Neuron (in vitro differentiated cells): ENCODE data around the gene HTT.

Source experiments
- H2AFZ ChIP-seq: one replicate; pipeline ENCODE4 v1.6.1; 2013; ENCODE audit warnings: low read depth, mild to moderate bottlenecking, inconsistent platforms, low read length, moderate library complexity
- H3K27me3 ChIP-seq: one replicate; pipeline ENCODE4 v1.6.1; 2013; ENCODE audit warnings: low read length; ENCODE audit not compliant: insufficient read depth
- H3K36me3 ChIP-seq: one replicate; pipeline ENCODE4 v1.6.1; 2013; ENCODE audit warnings: low read length; ENCODE audit not compliant: insufficient read depth
- H3K4me1 ChIP-seq: one replicate; pipeline ENCODE4 v1.6.1; 2013; ENCODE audit warnings: low read length; ENCODE audit not compliant: insufficient read depth
- H3K4me3 ChIP-seq: 2 replicates; pipeline ENCODE4 v1.5.1; 2013; ENCODE audit warnings: mild to moderate bottlenecking, low read length, moderate library complexity
- H3K9me3 ChIP-seq: one replicate; pipeline ENCODE4 v1.6.1; 2013; ENCODE audit warnings: low read length

HTT gene

DNA sequence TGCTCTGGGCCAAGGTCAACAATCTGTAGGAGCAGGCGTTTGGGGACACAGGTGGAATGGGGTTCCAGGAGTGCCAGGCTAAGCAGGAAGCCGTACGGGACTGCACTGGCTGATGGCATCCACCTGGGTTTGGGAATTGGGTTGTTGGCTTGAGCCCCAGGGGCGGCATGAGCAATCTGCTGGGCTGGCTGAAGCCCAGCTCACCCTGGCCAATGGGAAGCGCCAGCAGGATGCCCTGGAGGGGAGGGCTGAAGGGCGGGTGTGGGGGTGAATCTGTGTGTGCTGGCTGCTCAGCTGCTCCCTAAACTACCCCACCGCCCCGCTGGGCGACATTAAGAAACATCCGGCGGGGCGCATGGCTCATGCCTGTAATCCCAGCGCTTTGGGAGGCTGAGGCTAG, 209.4 kb downstream of the HTT start:
- no peak overlapping the region for H3K4me3 ChIP-seq
- H2AFZ ChIP-seq: no peak overlapping the region
- peaks cover 2% of the 10 kb centered on the region for H3K4me1 ChIP-seq
- no peaks in the 10 kb centered on the region for H3K36me3 ChIP-seq
- peaks cover 4% of the 10 kb centered on the region for H3K9me3 ChIP-seq
- no peaks in the 10 kb centered on the region for H3K27me3 ChIP-seq

- H2AFZ ChIP-seq: no peak overlapping the region
- H3K4me3 ChIP-seq: no peak overlapping the region
- H3K9me3 ChIP-seq: peaks cover 4% of the 10 kb centered on the region
- H3K4me1 ChIP-seq: peaks cover 2% of the 10 kb centered on the region
- H3K36me3 ChIP-seq: no peaks in the 10 kb centered on the region
- H3K27me3 ChIP-seq: no peaks in the 10 kb centered on the region
Measured at GRCh38 chr4:3284734-3285557, 210.5 kb downstream of the HTT start.

- H3K9me3 ChIP-seq: peaks cover 4% of the 10 kb centered on the region
- no peak overlapping the region for H2AFZ ChIP-seq
- H3K4me1 ChIP-seq: peaks cover 2% of the 10 kb centered on the region
- no peak overlapping the region for H3K4me3 ChIP-seq
- no peaks in the 10 kb centered on the region for H3K27me3 ChIP-seq
- no peaks in the 10 kb centered on the region for H3K36me3 ChIP-seq
Measured at GRCh38 chr4:3285558-3286334, 211.3 kb downstream of the HTT start.

- H3K9me3 ChIP-seq: peaks cover 4% of the 10 kb centered on the region
- H2AFZ ChIP-seq: no peak overlapping the region
- H3K27me3 ChIP-seq: no peaks in the 10 kb centered on the region
- peaks cover 8% of the 10 kb centered on the region for H3K4me1 ChIP-seq
- no peak overlapping the region for H3K4me3 ChIP-seq
- no peaks in the 10 kb centered on the region for H3K36me3 ChIP-seq
Measured at GRCh38 chr4:3286335-3287175, 212.1 kb downstream of the HTT start.

DNA sequence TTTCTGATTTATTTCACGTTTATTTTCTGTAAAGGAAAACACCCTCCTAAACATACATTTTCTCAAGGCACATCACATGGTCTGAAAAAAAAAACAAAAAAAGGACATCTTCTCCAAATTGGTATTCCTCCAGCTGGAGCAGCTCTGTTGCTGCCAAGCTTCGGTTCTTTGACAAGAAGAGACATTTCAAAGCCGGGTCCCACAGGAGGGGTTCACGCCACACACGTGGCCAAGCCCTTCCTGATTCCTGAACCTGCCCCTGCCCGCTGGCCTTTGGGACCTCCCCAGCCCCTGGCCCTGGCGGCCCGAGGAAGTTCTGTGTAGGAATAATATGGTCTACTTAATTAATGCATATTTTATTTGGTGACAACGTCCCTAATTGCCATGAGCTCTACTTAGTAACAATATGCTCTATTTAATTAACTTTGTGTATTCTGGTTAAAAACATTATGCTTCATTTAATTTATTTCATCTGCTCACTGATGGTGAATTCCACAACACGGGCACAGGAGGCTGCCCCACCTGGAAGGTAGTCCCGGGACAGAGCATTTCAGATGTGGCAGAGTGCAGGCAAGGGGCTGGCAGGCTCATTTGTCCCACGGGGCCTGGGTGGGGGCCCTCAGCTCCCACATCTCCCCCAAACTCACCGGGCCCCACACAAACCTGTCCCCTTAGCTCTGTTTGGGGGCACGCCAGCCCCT, 212.9 kb downstream of the HTT start:
- Histone ChIP-seq H3K36me3 (no peaks in the 10 kb centered on the region), H3K27me3 (no peaks in the 10 kb centered on the region), H3K9me3 (peaks cover 4% of the 10 kb centered on the region), H3K4me3 (no peak overlapping the region), H3K4me1 (peaks cover 12% of the 10 kb centered on the region), H2AFZ (no peak overlapping the region)

DNA sequence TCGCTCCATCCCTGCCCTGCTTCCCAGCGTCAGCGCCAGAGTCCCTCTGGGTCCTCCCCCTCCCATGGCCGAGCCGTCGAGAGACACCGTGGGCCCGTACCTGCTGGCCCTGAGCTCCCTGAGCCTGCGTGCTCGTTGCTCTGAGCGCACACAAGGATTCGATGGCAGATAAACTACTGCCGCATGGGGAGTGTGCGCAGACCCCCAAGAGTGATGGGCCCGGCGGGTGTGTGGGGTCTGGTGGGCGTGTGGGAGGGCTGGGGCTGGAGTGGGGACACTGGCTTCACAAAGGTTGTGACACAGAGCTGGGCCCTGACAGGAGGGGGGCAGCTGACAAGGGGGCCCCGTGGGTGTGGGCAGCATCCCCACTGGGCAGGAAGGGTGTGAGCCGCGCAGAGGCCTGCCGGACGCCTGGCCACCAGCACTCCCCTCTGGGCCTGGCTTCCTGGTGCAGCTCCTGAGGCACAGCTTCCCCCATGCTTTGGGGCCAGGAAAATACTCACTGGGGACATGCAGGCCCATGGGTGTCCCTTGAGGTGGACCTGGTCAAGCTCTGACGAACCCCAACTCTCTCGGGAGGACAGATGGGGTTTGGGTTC, 213.6 kb downstream of the HTT start:
- H2AFZ ChIP-seq: no peak overlapping the region
- H3K4me3 ChIP-seq: no peak overlapping the region
- no peaks in the 10 kb centered on the region for H3K9me3 ChIP-seq
- no peaks in the 10 kb centered on the region for H3K36me3 ChIP-seq
- H3K4me1 ChIP-seq: peaks cover 12% of the 10 kb centered on the region
- H3K27me3 ChIP-seq: no peaks in the 10 kb centered on the region

- Histone ChIP-seq H3K4me1 (peaks cover 15% of the 10 kb centered on the region), H3K27me3 (no peaks in the 10 kb centered on the region), H3K9me3 (no peaks in the 10 kb centered on the region), H2AFZ (no peak overlapping the region), H3K4me3 (no peak overlapping the region), H3K36me3 (no peaks in the 10 kb centered on the region)
Measured at GRCh38 chr4:3288571-3289094, 214.2 kb downstream of the HTT start.

DNA sequence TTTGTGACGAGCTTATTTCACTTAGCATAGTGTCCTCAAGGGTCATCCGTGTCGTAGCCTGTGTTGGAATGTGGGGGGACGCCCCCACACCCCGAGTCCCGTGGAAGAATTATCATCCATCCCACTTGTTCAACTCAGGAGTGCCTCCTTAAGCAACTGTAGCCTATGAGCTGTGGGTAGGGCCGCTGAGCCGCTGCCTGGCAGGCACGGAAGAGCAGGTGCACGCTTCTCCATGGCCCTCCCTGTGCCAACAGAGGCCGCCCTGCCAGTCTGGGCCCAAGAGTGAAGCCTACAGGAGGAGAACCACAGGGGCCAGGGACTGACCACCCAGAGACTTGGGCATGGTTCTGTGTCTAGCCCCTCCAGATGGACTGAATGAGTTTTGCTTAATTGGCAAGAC, 216.0 kb downstream of the HTT start:
- peaks cover 28% of the 10 kb centered on the region for H3K4me1 ChIP-seq
- no peaks in the 10 kb centered on the region for H3K27me3 ChIP-seq
- no peak overlapping the region for H3K4me3 ChIP-seq
- H2AFZ ChIP-seq: no peak overlapping the region
- H3K9me3 ChIP-seq: no peaks in the 10 kb centered on the region
- H3K36me3 ChIP-seq: no peaks in the 10 kb centered on the region

DNA sequence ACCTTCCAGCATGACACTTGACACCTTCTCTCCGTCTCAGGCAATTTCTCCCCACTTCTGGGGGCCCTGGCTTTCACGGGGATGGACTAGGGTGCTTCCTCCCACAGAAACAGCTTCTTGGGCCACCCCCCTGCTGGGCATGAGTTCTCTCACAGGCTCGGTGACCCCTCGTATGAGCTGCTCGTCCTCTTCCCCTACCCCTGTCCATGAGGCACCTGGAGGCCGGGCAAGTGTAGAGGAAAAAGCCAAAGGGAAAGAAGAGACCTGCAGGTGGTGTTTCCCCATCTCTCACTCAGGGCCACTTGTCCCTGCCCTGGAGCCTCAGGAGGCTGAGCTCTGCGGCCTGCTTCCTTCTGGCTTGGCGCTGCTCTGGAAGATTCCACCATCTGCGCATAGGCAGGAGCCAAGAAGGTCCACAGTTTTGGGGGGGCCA, 216.4 kb downstream of the HTT start:
- Histone ChIP-seq H3K36me3 (no peaks in the 10 kb centered on the region), H2AFZ (no peak overlapping the region), H3K4me3 (no peak overlapping the region), H3K9me3 (no peaks in the 10 kb centered on the region), H3K27me3 (no peaks in the 10 kb centered on the region), H3K4me1 (peaks cover 28% of the 10 kb centered on the region)

- Histone ChIP-seq H2AFZ (peak overlapping the region; percentile 76), H3K4me1 (peaks cover 28% of the 10 kb centered on the region), H3K4me3 (peak overlapping the region; percentile 92), H3K27me3 (no peaks in the 10 kb centered on the region), H3K36me3 (no peaks in the 10 kb centered on the region), H3K9me3 (peaks cover under 1% of the 10 kb centered on the region)
Measured at GRCh38 chr4:3291411-3291968, 217.0 kb downstream of the HTT start.

DNA sequence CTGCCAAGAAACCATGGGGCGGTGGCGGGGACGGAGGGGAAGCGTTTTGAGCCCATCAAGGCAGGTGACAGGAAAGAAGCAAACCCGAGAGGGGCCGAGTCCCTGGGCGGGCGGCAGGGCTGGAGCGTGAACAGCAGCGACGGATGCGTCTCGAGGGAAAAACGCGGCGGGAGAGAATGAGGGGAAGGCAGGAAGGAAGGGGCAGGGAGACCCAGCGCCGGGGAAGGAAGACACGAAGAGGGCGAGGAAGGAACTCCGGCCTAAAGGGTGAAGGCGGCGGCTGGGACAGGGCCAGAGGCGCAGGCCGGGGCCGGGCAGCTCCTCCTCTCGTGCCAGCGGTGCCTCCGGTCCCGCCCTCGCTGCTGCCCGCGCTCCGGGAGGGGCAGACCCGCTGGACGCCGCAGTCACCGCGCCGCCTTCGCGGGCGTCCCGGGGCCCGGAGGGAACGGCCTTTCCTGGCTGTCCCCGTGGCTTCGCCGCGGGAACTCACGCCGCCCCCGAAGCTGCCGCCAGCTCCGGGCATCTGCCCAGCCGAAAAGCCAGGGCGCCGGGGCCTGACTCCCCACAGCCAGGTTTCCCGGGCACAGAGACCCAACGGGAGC, 217.6 kb downstream of the HTT start:
- Histone ChIP-seq H3K36me3 (no peaks in the 10 kb centered on the region), H3K4me1 (peaks cover 28% of the 10 kb centered on the region), H3K9me3 (peaks cover 3% of the 10 kb centered on the region), H3K27me3 (no peaks in the 10 kb centered on the region), H2AFZ (peak overlapping the region; percentile 76), H3K4me3 (peak overlapping the region; percentile 92)
